HCT116 (cell line): ENCODE results near the gene HSPA4. TPM values are rescaled to one million over a fixed set of nuclear protein-coding genes. Genes with fewer than 3 reads are reported as not detected.

Experiments used
- ATAC-seq: fragments of 200-7000 bp; cut with Tn5 transposase; 2 replicates; pipeline ENCODE4 v1.9.1; 2020; ENCODE audit warnings: mild to moderate bottlenecking, moderate library complexity
- BruUV-seq: library from RNA; stranded (reverse); fragments of 400-500 nt; replicated peaks from 2 replicates; lab custom pipeline; 2021; lab: Mats Ljungman, UMichigan
- CTCF ChIA-PET: fragments of 300-600 bp; sonication (Branson Sonifier 250); formaldehyde crosslinking; loops from one replicate; lab custom pipeline; 2021; ENCODE audit warnings: antibody characterized with exemption; lab: Charles Lee
- POLR2A ChIA-PET: fragments of 300-600, 350-600 bp; sonication (Branson Sonifier 250); formaldehyde crosslinking; loops from one replicate; lab custom pipeline; 2021; ENCODE audit warnings: antibody characterized with exemption; lab: Charles Lee
- RAD21 ChIA-PET, 2 experiments: fragments of 300-600 bp; sonication (Branson Sonifier 250); formaldehyde crosslinking; loops; one replicate each; lab custom pipeline; 2023; ENCODE audit warnings: low total read pairs in 2 of 2; ENCODE audit not compliant: uncharacterized antibody in 2 of 2, unreplicated experiment in 2 of 2, low non-redundant PET in 1 of 2; lab: Charles Lee
- DNase-seq: peaks from one replicate; pipeline ENCODE4 v3.0.0-alpha.2; 2010; ENCODE audit warnings: low read depth, low spot score
- H2AFZ ChIP-seq: fragments of 200-600 bp; shearing (Covaris generic), sonication (generic); 2 replicates; pipeline ENCODE4 v1.6.1; 2017; ENCODE audit warnings: low read depth, mixed run types, mixed read lengths, antibody characterized with exemption, low read length; ENCODE audit not compliant: poor library complexity, severe bottlenecking
- H3K27ac ChIP-seq: 2 replicates; pipeline ENCODE4 v1.5.1; 2012; ENCODE audit warnings: low read depth, low read length
- H3K27me3 ChIP-seq: fragments of 200-600 bp; sonication (generic); 2 replicates; pipeline ENCODE4 v1.6.1; 2016; ENCODE audit warnings: mixed run types, low read length, mixed read lengths; ENCODE audit not compliant: insufficient read depth
- H3K36me3 ChIP-seq, 2 experiments: fragments of 200-500 bp in 1 of 2; fragments of 200-600 bp in 1 of 2; sonication (Bioruptor generic) in 1 of 2; sonication (generic) in 1 of 2; 2 replicates each; pipeline versions ENCODE4 v1.5.1 to v1.6.1; 2014 to 2016; ENCODE audit warnings: low read length in 2 of 2, inconsistent platforms in 1 of 2, mixed read lengths in 1 of 2, mixed run types in 1 of 2; ENCODE audit not compliant: insufficient read depth in 2 of 2, control insufficient read depth in 1 of 2
- H3K4me1 ChIP-seq, 2 experiments: fragments of 200-600 bp in 1 of 2; sonication (generic) in 1 of 2; 2 replicates each; pipeline versions ENCODE4 v1.5.1 to v1.6.1; 2012 to 2017; ENCODE audit warnings: low read length in 2 of 2, inconsistent platforms in 1 of 2, mild to moderate bottlenecking in 1 of 2, mixed read lengths in 1 of 2, mixed run types in 1 of 2, moderate library complexity in 1 of 2; ENCODE audit not compliant: insufficient read depth in 2 of 2, control insufficient read depth in 1 of 2
- H3K4me2 ChIP-seq: fragments of 200-600 bp; sonication (generic); 2 replicates; pipeline ENCODE4 v1.6.1; 2017; ENCODE audit warnings: mixed run types, low read length, mixed read lengths
- H3K4me3 ChIP-seq, 2 experiments: fragments of 200-600 bp in 1 of 2; sonication (generic) in 1 of 2; replicated peaks in 1 of 2; 2 replicates each; pipeline ENCODE4 v1.5.1; 2011 to 2016; ENCODE audit warnings: low read length in 2 of 2, control low read depth in 1 of 2, low read depth in 1 of 2, mild to moderate bottlenecking in 1 of 2, mixed read lengths in 1 of 2, mixed run types in 1 of 2
- H3K79me2 ChIP-seq: fragments of 200-600 bp; sonication (generic); 2 replicates; pipeline ENCODE4 v1.6.1; 2017; ENCODE audit warnings: mild to moderate bottlenecking, mixed run types, low read length, moderate library complexity, mixed read lengths; ENCODE audit not compliant: insufficient read depth
- H3K9ac ChIP-seq: fragments of 200-600 bp; sonication (generic); 2 replicates; pipeline ENCODE4 v1.6.1; 2016; ENCODE audit warnings: low read length, mixed read lengths
- H3K9me2 ChIP-seq: fragments of 200-600 bp; sonication (generic), shearing (Covaris generic); 2 replicates; pipeline ENCODE4 v1.6.1; 2017; ENCODE audit warnings: mixed run types, mild to moderate bottlenecking, moderate library complexity; ENCODE audit not compliant: insufficient read depth
- H3K9me3 ChIP-seq, 2 experiments: fragments of 200-500 bp in 1 of 2; fragments of 200-600 bp in 1 of 2; sonication (Bioruptor generic) in 1 of 2; sonication (generic) in 1 of 2; 2 replicates each; pipeline ENCODE4 v1.6.1; 2014 to 2017; ENCODE audit warnings: low read length in 2 of 2, mixed read lengths in 2 of 2, inconsistent platforms in 1 of 2, low read depth in 1 of 2, mild to moderate bottlenecking in 1 of 2, mixed run types in 1 of 2, moderate library complexity in 1 of 2; ENCODE audit not compliant: control insufficient read depth in 1 of 2, insufficient read depth in 1 of 2
- H4K20me1 ChIP-seq: fragments of 200-600 bp; sonication (generic), shearing (Covaris generic); 2 replicates; pipeline ENCODE4 v1.6.1; 2017; ENCODE audit warnings: mixed run types, mild to moderate bottlenecking, moderate library complexity; ENCODE audit not compliant: insufficient read depth
- ATF3 ChIP-seq: IDR thresholded peaks from 2 replicates; pipeline ENCODE4 v1.6.1; 2012
- CTCF ChIP-seq, 3 experiments: fragments of 200-600 bp in 1 of 3; sonication (generic) in 1 of 3; IDR thresholded peaks in 2 of 3; conservative IDR thresholded peaks in 1 of 3; 2 replicates each; pipeline ENCODE4 v1.5.1; 2012 to 2017; ENCODE audit warnings: low read depth in 2 of 3, low read length in 2 of 3, antibody characterized with exemption in 1 of 3, borderline replicate concordance in 1 of 3, control low read depth in 1 of 3, mild to moderate bottlenecking in 1 of 3, mixed read lengths in 1 of 3, mixed run types in 1 of 3, moderate library complexity in 1 of 3; ENCODE audit not compliant: insufficient read depth in 1 of 3
- EGR1 ChIP-seq: IDR thresholded peaks from 2 replicates; pipeline ENCODE4 v1.6.1; 2012; ENCODE audit warnings: low read depth
- EZH2 ChIP-seq: fragments of 200-600 bp; sonication (generic); IDR thresholded peaks from 2 replicates; pipeline ENCODE4 v1.6.1; 2017; ENCODE audit warnings: antibody characterized with exemption, mixed run types
- EZH2phosphoT487 ChIP-seq: fragments of 200-600 bp; IDR thresholded peaks from 2 replicates; pipeline ENCODE4 v1.6.1; 2018; ENCODE audit warnings: antibody characterized with exemption, borderline replicate concordance
- FOSL1 ChIP-seq: IDR thresholded peaks from 2 replicates; pipeline ENCODE4 v1.6.1; 2012; ENCODE audit warnings: low read depth
- MAX ChIP-seq: IDR thresholded peaks from 2 replicates; pipeline ENCODE4 v1.6.1; 2012
- POLR2AphosphoS5 ChIP-seq: IDR thresholded peaks from 2 replicates; pipeline ENCODE4 v1.6.1; 2011; ENCODE audit warnings: mild to moderate bottlenecking, low read depth, low read length, moderate library complexity
- RAD21 ChIP-seq: IDR thresholded peaks from 2 replicates; pipeline ENCODE4 v1.6.1; 2012; ENCODE audit warnings: low read depth, mild to moderate bottlenecking
- REST ChIP-seq: IDR thresholded peaks from 2 replicates; pipeline ENCODE4 v1.6.1; 2012; ENCODE audit warnings: low read depth
- SP1 ChIP-seq: IDR thresholded peaks from 2 replicates; pipeline ENCODE4 v1.6.1; 2012; ENCODE audit warnings: low read depth
- SRF ChIP-seq: IDR thresholded peaks from 2 replicates; pipeline ENCODE4 v1.6.1; 2012; ENCODE audit warnings: low read depth
- TCF7L2 ChIP-seq: IDR thresholded peaks from 2 replicates; pipeline ENCODE4 v1.7.0; 2011; ENCODE audit warnings: borderline replicate concordance, inconsistent platforms; ENCODE audit not compliant: insufficient read depth, insufficient read length; ENCODE audit errors: extremely low read depth
- YY1 ChIP-seq: IDR thresholded peaks from 2 replicates; pipeline ENCODE4 v1.6.1; 2011; ENCODE audit warnings: low read length, low read depth, moderate library complexity, mild to moderate bottlenecking; ENCODE audit not compliant: insufficient replicate concordance; ENCODE audit errors: extremely low read depth
- ZFX ChIP-seq: fragments of 450-650 bp; IDR thresholded peaks from 2 replicates; pipeline ENCODE4 v1.6.1; 2017
- ZNF274 ChIP-seq: fragments of 200-500 bp; sonication (Bioruptor generic); IDR thresholded peaks from 2 replicates; pipeline ENCODE4 v1.6.1; 2014; ENCODE audit warnings: mild to moderate bottlenecking, low read depth, low read length, inconsistent platforms
- intact Hi-C: fragments of 100-400 bp; cut with micrococcal nuclease; formaldehyde crosslinking; loops from 2 replicates; pipeline ENCODE4 v1.10.0; 2022
- total RNA-seq: library from RNA; stranded (reverse); gene quantifications from one replicate; pipeline ENCODE4 v1.2.1, GENCODE V29; 2021; ENCODE audit not compliant: unreplicated experiment

Gene HSPA4
- total RNA-seq, 1 experiment from 2014 or later, result 212 TPM

- Histone ChIP-seq H3K4me2 (no peak overlapping the region), H3K4me3 (no peak overlapping the region), H3K9me3 (no peaks in the 10 kb centered on the region), H2AFZ (no peak overlapping the region), H3K27ac (no peak overlapping the region), H3K9ac (no peak overlapping the region), H3K36me3 (peaks cover 0 to 3% of the 10 kb centered on the region in 2 experiments; a peak in 1 of 4 replicates), H3K9me2 (no peaks in the 10 kb centered on the region), H3K4me1 (peaks cover 13 to 19% of the 10 kb centered on the region in 2 experiments), H3K27me3 (no peaks in the 10 kb centered on the region), H4K20me1 (peaks cover 17% of the 10 kb centered on the region; the same call in 1 of the 2 replicates), H3K79me2 (peaks cover 94% of the 10 kb centered on the region)
- TF ChIP-seq FOSL1 (no peak), POLR2AphosphoS5 (no peak), EZH2phosphoT487 (no peak), SRF (no peak), MAX (no peak), EZH2 (no peak), YY1 (no peak), ATF3 (no peak), CTCF (IDR thresholded peaks at IDR 0.05 in 2 of 3, conservative IDR thresholded peaks at IDR 0.05 in 1 of 3; ENCODE audit: borderline replicate concordance in 1 of 3, insufficient read depth in 1 of 3, low read depth in 2 of 3, low read length in 2 of 3) (no peak), TCF7L2 (no peak), RAD21 (no peak), SP1 (no peak), EGR1 (no peak), ZNF274 (no peak), ZFX (no peak), REST (no peak)
- intact Hi-C loops, result loop anchor here (5.0 kb wide), 1 partner anchor 93 kb away; the partner anchor contains the start of gene AFF4
- ChIA-PET CTCF (no interaction called here), POLR2A (no interaction called here), RAD21 (no interaction called here)
- ATAC-seq (no peak), DNase-seq (no peak)
- BruUV-seq, result no TSS peak
Measured at GRCh38 chr5:133054697-133055471, 3.1 kb downstream of the HSPA4 start.
